K562 (cell line): ENCODE results near the gene NAA38. TPM values are rescaled to one million over a fixed set of nuclear protein-coding genes. Genes with fewer than 3 reads are reported as not detected.

Source experiments
- ATAC-seq: fragments of 200-7000 bp; cut with Tn5 transposase; 3 replicates; pipeline ENCODE4 v1.9.1; 2020; ENCODE audit warnings: moderate library complexity
- BruUV-seq: library from RNA; stranded (reverse); fragments of 400-500 nt; replicated peaks from 2 replicates; lab custom pipeline; 2021; lab: Mats Ljungman, UMichigan
- CTCF ChIA-PET: fragments of 300-600 bp; formaldehyde crosslinking; extraction: SDS; loops from one replicate; lab custom pipeline; 2021; ENCODE audit warnings: low intra/inter-chr PET ratio; lab: Yijun Ruan, JAX
- POLR2A ChIA-PET: fragments of 300-600, 350-650 bp; sonication (Branson Sonifier 250); formaldehyde crosslinking; extraction: SDS; loops from one replicate; lab custom pipeline; 2021; ENCODE audit warnings: antibody characterized with exemption, inconsistent platforms; lab: Yijun Ruan, JAX
- DNase-seq, 4 experiments: peaks; one replicate each; pipeline versions ENCODE4 v3.0.0 to v3.0.0-alpha.2; 2011 to 2018; ENCODE audit warnings: low spot score in 3 of 4, mixed read lengths in 3 of 4; ENCODE audit errors: extremely low read depth in 1 of 4
- FAIRE-seq: peaks from 2 replicates; lab custom pipeline; 2011; peaks lifted over from hg19 to GRCh38; lab: Jason Lieb, UNC
- H2AFZ ChIP-seq: 2 replicates; pipeline ENCODE4 v1.6.0; 2011; ENCODE audit warnings: low read depth, low read length, control low read depth, inconsistent platforms
- H3K27ac ChIP-seq: fragments of 200-600 bp; 3 replicates; pipeline ENCODE4 v1.8.0; 2011; ENCODE audit warnings: low read depth, mild to moderate bottlenecking, control low read depth, inconsistent platforms, low read length, moderate library complexity, mixed read lengths; ENCODE audit errors: extremely low read depth
- H3K27me3 ChIP-seq, 2 experiments: fragments of 300-600 bp in 1 of 2; 2 replicates in 1 of 2; 3 replicates in 1 of 2; pipeline versions ENCODE4 v1.6.0 to v1.8.0; 2011; ENCODE audit warnings: inconsistent platforms in 2 of 2, low read length in 2 of 2, mild to moderate bottlenecking in 1 of 2, mixed read lengths in 1 of 2, moderate library complexity in 1 of 2; ENCODE audit not compliant: control insufficient read depth in 2 of 2, insufficient read depth in 2 of 2
- H3K36me3 ChIP-seq: fragments of 300-600 bp; 3 replicates; pipeline ENCODE4 v1.8.0; 2011; ENCODE audit warnings: mild to moderate bottlenecking, low read length, inconsistent platforms; ENCODE audit not compliant: control insufficient read depth, insufficient read depth
- H3K4me1 ChIP-seq, 2 experiments: fragments of 200-600 bp in 1 of 2; replicated peaks in 1 of 2; 2 replicates in 1 of 2; 3 replicates in 1 of 2; pipeline versions ENCODE4 v1.5.1 to v1.8.0; 2011; ENCODE audit warnings: inconsistent platforms in 2 of 2, low read length in 2 of 2, mild to moderate bottlenecking in 1 of 2, mixed read lengths in 1 of 2, moderate library complexity in 1 of 2; ENCODE audit not compliant: control insufficient read depth in 2 of 2, insufficient read depth in 2 of 2
- H3K4me2 ChIP-seq: 2 replicates; pipeline ENCODE4 v1.6.1; 2011; ENCODE audit warnings: low read length, control low read depth, inconsistent platforms, mixed read lengths; ENCODE audit not compliant: insufficient read depth
- H3K4me3 ChIP-seq: fragments of 200-600 bp; sonication (generic), shearing (Covaris generic); 2 replicates; pipeline ENCODE4 v1.5.1; 2016; ENCODE audit warnings: control low read depth, inconsistent platforms
- H3K79me2 ChIP-seq: fragments of 200-600 bp; 3 replicates; pipeline ENCODE4 v1.8.0; 2011; ENCODE audit warnings: low read length, inconsistent platforms; ENCODE audit not compliant: control insufficient read depth, insufficient read depth
- H3K9ac ChIP-seq, 2 experiments: 2 replicates each; pipeline versions ENCODE4 v1.6.0 to v1.6.1; 2011; ENCODE audit warnings: low read depth in 2 of 2, low read length in 2 of 2, control low read depth in 1 of 2, inconsistent platforms in 1 of 2, mild to moderate bottlenecking in 1 of 2, mixed read lengths in 1 of 2; ENCODE audit not compliant: insufficient read depth in 1 of 2
- H3K9me1 ChIP-seq: one replicate; pipeline ENCODE4 v1.6.0; 2011; ENCODE audit warnings: inconsistent platforms, mild to moderate bottlenecking, low read length, moderate library complexity; ENCODE audit not compliant: control insufficient read depth, insufficient read depth
- H3K9me3 ChIP-seq: replicated peaks from 2 replicates; pipeline ENCODE4 v1.5.1; 2011; ENCODE audit warnings: low read depth, low read length, inconsistent platforms; ENCODE audit not compliant: control insufficient read depth, insufficient read depth
- H4K20me1 ChIP-seq: replicated peaks from 2 replicates; pipeline ENCODE4 v1.6.1; 2011; ENCODE audit warnings: low read length, inconsistent platforms, mixed read lengths; ENCODE audit not compliant: control insufficient read depth, insufficient read depth
- C11orf30 ChIP-seq: fragments of 450-650 bp; IDR thresholded peaks from 2 replicates; pipeline ENCODE4 v1.6.1; 2016; ENCODE audit warnings: low read depth, mild to moderate bottlenecking
- FOXK1 ChIP-seq: sonication (generic); formaldehyde crosslinking; IDR thresholded peaks from 2 replicates; pipeline ENCODE4 v1.8.0; 2022; ENCODE audit warnings: missing genetic modification reagents, mild to moderate bottlenecking, borderline replicate concordance
- HBP1 ChIP-seq: fragments of 450-650 bp; formaldehyde crosslinking; IDR thresholded peaks from 2 replicates; pipeline ENCODE4 v1.4.0; 2022; ENCODE audit warnings: missing genetic modification characterization
- HNRNPH1 ChIP-seq: fragments of 200-400 bp; formaldehyde crosslinking; optimal IDR thresholded peaks from 2 replicates; pipeline ENCODE3; 2017; ENCODE audit warnings: low read depth, mild to moderate bottlenecking, low read length, moderate library complexity
- NFATC3 ChIP-seq: fragments of 450-650 bp; IDR thresholded peaks from 2 replicates; pipeline ENCODE4 v1.6.1; 2017; ENCODE audit warnings: mild to moderate bottlenecking
- XRCC3 ChIP-seq: fragments of 450-650 bp; IDR thresholded peaks from 2 replicates; pipeline ENCODE4 v1.6.1; 2017; ENCODE audit warnings: mild to moderate bottlenecking, moderate library complexity
- ZNF316 ChIP-seq: fragments of 450-650 bp; IDR thresholded peaks from 2 replicates; pipeline ENCODE4 v1.6.1; 2016
- WGBS: fragments of 100-300 bp; shearing (Covaris generic); methylation state at CpG from one replicate; pipeline ENCODE4 v1.1.6; 2016; ENCODE audit warnings: low coverage, mixed read lengths; ENCODE audit not compliant: insufficient coverage; ENCODE audit errors: missing lambda C conversion rate; 5-methylcytosine and 5-hydroxymethylcytosine counted together
- in situ Hi-C: fragments of 300-500 bp; cut with MboI; formaldehyde crosslinking; loops from 4 replicates; pipeline ENCODE4 v1.15.0; 2018; ENCODE audit warnings: inconsistent platforms, mixed read lengths
- intact Hi-C: fragments of 100-400 bp; cut with micrococcal nuclease; formaldehyde crosslinking; loops from 2 replicates; pipeline ENCODE4 v1.14.2; 2022
- polyA plus RNA-seq, 8 experiments: library from polyadenylated mRNA; depleted of rRNA in 4 of 8; stranded (reverse) in 5 of 8; unstranded in 3 of 8; fragments of >200 nt; fragmentation: Nextera tagmentation in 2 of 8; fragmentation: Illumina TruSeq in 1 of 8; extraction: Ambion mirVana in 2 of 8; extraction: Trizol in 1 of 8; gene quantifications; 2 replicates each; pipeline versions ENCODE4 v1.2.1 to v1.2.3, GENCODE V29; 2011 to 2014; ENCODE audit warnings: inconsistent platforms in 1 of 8, missing spikeins in 1 of 8
- total RNA-seq, 7 experiments: library from RNA; depleted of rRNA in 6 of 7; stranded (reverse); fragments of >200 nt in 6 of 7; fragmentation: Illumina TruSeq in 2 of 7; extraction: Trizol in 2 of 7; gene quantifications; 2 replicates each; pipeline versions ENCODE4 v1.2.1 to v1.2.3, GENCODE V29; 2011 to 2021; ENCODE audit warnings: low replicate concordance in 1 of 7
- TF ChIP-seq, protein P1 (sequence below): fragments of 250-450 bp; sonication (Bioruptor Pico); IDR thresholded peaks from 2 replicates; pipeline ENCODE4 v1.4.0; 2020; ENCODE audit warnings: mild to moderate bottlenecking, moderate library complexity
- TF ChIP-seq, protein P2 (sequence below): fragments of 450-650 bp; IDR thresholded peaks from 2 replicates; pipeline ENCODE4 v1.6.1; 2017; ENCODE audit warnings: mild to moderate bottlenecking, moderate library complexity

The NAA38 gene
- total and polyA plus RNA-seq, 9 of the 15 experiments (the other 6 are each of a cell fraction or from before 2014, with no cell fraction given), result 16.4 to 99.8 (median 57.3) TPM

DNA sequence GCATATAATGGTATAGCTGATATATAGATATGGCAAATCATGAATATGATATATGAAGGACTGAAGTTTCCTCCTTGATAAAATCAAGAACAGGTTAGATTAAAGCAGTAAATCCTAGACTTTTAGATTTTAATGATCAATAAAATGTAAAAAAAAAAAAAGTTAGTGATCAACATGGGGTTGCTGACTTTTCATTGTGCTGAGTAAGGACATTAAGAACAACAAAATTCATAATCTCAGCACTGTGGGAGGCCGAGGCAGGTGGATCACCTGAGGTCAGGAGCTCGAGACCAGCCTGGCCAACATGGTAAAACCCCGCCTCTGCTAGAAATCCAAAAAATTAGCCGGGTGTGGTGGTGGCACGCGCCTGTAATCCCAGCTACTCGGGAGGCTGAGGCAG, 20.9 kb upstream of the NAA38 start:
- no TSS peak for BruUV-seq
- TF ChIP-seq C11orf30, result peak; percentile 17; the same call in 1 of the 2 replicates
- TF ChIP-seq ZNF316, result peak; percentile 42
- no peak for TF ChIP-seq NFATC3
- TF ChIP-seq FOXK1 (CRISPR knock-in tag), result no peak
- TF ChIP-seq HNRNPH1, result no peak
- CTCF ChIA-PET, result no interaction called here
- Histone ChIP-seq H4K20me1 (no peaks in the 10 kb centered on the region), H3K79me2 (peaks cover 10% of the 10 kb centered on the region; the same call in 2 of the 3 replicates), H3K4me3 (no peak overlapping the region), H3K9ac (no peak overlapping the region), H3K27me3 (no peaks in the 10 kb centered on the region), H3K27ac (no peak overlapping the region), H3K9me3 (no peaks in the 10 kb centered on the region), H3K4me2 (no peak overlapping the region), H3K4me1 (peaks cover 7 to 31% of the 10 kb centered on the region in 2 experiments), H2AFZ (no peak overlapping the region), H3K9me1 (no peaks in the 10 kb centered on the region), H3K36me3 (peaks cover 46% of the 10 kb centered on the region; the same call in 2 of the 3 replicates)
- intact Hi-C loops (no loop called here), in situ Hi-C loops (no loop called here)
- DNase-seq, result no peak
- POLR2A ChIA-PET, result no interaction called here
- ATAC-seq, result no peak
- 89% methylated on average over 6 of the region's 7 CpGs for WGBS
- FAIRE-seq, result no peak

GRCh38 chr17:7875804-7876370, 18.5 kb upstream of the NAA38 start:
- FAIRE-seq (no peak), DNase-seq (no peak), ATAC-seq (no peak)
- Histone ChIP-seq H3K79me2 (no peaks in the 10 kb centered on the region), H3K36me3 (peaks cover 40% of the 10 kb centered on the region; the same call in 2 of the 3 replicates), H3K4me3 (no peak overlapping the region), H3K9me3 (no peaks in the 10 kb centered on the region), H4K20me1 (no peaks in the 10 kb centered on the region), H3K27ac (no peak overlapping the region), H3K27me3 (no peaks in the 10 kb centered on the region), H3K9me1 (no peaks in the 10 kb centered on the region), H3K4me2 (no peak overlapping the region), H3K4me1 (peaks cover 0 to 12% of the 10 kb centered on the region in 2 experiments; a peak in 3 of 5 replicates), H2AFZ (no peak overlapping the region), H3K9ac (no peak overlapping the region)
- no TSS peak for BruUV-seq
- 65% methylated on average over 2 of the region's 2 CpGs for whole genome bisulfite sequencing
- in situ Hi-C loops (no loop called here), intact Hi-C loops (no loop called here)
- POLR2A ChIA-PET, result interaction anchor here (1.4 kb wide), 1 partner anchor 56 kb away, joined by 3 read pairs; the partner anchor contains the start of genes CNTROB and TRAPPC1
- CTCF ChIA-PET, result interaction anchor here (0.6 kb wide), 1 partner anchor 16 kb away, joined by 3 read pairs; no protein-coding TSS in a partner anchor
- TF ChIP-seq, protein P1, sequence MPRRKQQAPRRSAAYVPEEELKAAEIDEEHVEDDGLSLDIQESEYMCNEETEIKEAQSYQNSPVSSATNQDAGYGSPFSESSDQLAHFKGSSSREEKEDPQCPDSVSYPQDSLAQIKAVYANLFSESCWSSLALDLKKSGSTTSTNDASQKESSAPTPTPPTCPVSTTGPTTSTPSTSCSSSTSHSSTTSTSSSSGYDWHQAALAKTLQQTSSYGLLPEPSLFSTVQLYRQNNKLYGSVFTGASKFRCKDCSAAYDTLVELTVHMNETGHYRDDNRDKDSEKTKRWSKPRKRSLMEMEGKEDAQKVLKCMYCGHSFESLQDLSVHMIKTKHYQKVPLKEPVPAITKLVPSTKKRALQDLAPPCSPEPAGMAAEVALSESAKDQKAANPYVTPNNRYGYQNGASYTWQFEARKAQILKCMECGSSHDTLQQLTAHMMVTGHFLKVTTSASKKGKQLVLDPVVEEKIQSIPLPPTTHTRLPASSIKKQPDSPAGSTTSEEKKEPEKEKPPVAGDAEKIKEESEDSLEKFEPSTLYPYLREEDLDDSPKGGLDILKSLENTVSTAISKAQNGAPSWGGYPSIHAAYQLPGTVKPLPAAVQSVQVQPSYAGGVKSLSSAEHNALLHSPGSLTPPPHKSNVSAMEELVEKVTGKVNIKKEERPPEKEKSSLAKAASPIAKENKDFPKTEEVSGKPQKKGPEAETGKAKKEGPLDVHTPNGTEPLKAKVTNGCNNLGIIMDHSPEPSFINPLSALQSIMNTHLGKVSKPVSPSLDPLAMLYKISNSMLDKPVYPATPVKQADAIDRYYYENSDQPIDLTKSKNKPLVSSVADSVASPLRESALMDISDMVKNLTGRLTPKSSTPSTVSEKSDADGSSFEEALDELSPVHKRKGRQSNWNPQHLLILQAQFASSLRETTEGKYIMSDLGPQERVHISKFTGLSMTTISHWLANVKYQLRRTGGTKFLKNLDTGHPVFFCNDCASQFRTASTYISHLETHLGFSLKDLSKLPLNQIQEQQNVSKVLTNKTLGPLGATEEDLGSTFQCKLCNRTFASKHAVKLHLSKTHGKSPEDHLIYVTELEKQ, result no peak
- no peak for TF ChIP-seq HBP1
- TF ChIP-seq, protein P2, sequence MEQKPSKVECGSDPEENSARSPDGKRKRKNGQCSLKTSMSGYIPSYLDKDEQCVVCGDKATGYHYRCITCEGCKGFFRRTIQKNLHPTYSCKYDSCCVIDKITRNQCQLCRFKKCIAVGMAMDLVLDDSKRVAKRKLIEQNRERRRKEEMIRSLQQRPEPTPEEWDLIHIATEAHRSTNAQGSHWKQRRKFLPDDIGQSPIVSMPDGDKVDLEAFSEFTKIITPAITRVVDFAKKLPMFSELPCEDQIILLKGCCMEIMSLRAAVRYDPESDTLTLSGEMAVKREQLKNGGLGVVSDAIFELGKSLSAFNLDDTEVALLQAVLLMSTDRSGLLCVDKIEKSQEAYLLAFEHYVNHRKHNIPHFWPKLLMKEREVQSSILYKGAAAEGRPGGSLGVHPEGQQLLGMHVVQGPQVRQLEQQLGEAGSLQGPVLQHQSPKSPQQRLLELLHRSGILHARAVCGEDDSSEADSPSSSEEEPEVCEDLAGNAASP, result no peak
- TF ChIP-seq XRCC3, result no peak
